ENCODE data around the gene UBXN2A. TPM values are rescaled to one million over a fixed set of nuclear protein-coding genes. Genes with fewer than 3 reads are reported as not detected.

The UBXN2A gene
- total RNA-seq, 1 donor from 2014 or later = 20.0 TPM

DNA sequence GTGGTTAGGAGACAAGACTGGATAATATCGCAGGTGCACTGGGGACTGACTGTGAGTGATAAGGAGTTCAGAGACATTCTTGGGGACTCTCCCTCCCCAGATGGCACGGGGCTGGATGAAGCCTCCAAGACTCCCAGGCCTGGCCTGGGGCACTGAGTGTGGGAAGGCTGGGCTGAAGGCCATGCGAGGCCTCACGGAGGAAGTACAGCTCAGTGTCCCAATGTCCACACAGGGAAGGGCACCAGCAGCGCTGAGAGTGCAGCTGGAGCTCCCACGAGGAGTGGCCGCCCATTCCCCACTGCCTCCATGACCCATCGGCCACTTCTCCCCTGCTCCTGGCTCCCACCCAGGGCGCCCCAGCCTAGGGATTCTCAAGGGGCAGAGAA is 76.1 kb downstream of the UBXN2A start:
- H3K4me3 Mint-ChIP-seq (ENCODE audit: unreplicated experiment) = no peak overlapping the region
- H3K27ac Mint-ChIP-seq (ENCODE audit: unreplicated experiment) = no peak overlapping the region
- no peak for DNase-seq
- TF ChIP-seq, protein P1, sequence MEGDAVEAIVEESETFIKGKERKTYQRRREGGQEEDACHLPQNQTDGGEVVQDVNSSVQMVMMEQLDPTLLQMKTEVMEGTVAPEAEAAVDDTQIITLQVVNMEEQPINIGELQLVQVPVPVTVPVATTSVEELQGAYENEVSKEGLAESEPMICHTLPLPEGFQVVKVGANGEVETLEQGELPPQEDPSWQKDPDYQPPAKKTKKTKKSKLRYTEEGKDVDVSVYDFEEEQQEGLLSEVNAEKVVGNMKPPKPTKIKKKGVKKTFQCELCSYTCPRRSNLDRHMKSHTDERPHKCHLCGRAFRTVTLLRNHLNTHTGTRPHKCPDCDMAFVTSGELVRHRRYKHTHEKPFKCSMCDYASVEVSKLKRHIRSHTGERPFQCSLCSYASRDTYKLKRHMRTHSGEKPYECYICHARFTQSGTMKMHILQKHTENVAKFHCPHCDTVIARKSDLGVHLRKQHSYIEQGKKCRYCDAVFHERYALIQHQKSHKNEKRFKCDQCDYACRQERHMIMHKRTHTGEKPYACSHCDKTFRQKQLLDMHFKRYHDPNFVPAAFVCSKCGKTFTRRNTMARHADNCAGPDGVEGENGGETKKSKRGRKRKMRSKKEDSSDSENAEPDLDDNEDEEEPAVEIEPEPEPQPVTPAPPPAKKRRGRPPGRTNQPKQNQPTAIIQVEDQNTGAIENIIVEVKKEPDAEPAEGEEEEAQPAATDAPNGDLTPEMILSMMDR (IDR thresholded peaks at IDR 0.05; ENCODE audit: partially characterized antibody, unreplicated experiment) = no peak
- no peaks in the 10 kb centered on the region for H3K4me1 Mint-ChIP-seq (ENCODE audit: low read depth, unreplicated experiment)
- H3K36me3 Mint-ChIP-seq (ENCODE audit: unreplicated experiment) = no peaks in the 10 kb centered on the region
- H3K27me3 Mint-ChIP-seq (ENCODE audit: unreplicated experiment) = peaks cover 5% of the 10 kb centered on the region
- peaks cover 8% of the 10 kb centered on the region for H3K9me3 Mint-ChIP-seq (ENCODE audit: unreplicated experiment)

- Mint-ChIP-seq H3K27ac (ENCODE audit: unreplicated experiment) (no peak overlapping the region), H3K9me3 (ENCODE audit: unreplicated experiment) (peaks cover 5% of the 10 kb centered on the region), H3K4me3 (ENCODE audit: unreplicated experiment) (no peak overlapping the region), H3K36me3 (ENCODE audit: unreplicated experiment) (no peaks in the 10 kb centered on the region), H3K4me1 (ENCODE audit: low read depth, unreplicated experiment) (no peaks in the 10 kb centered on the region), H3K27me3 (ENCODE audit: unreplicated experiment) (peaks cover 4% of the 10 kb centered on the region)
- TF ChIP-seq, protein P1 (IDR thresholded peaks at IDR 0.05; ENCODE audit: partially characterized antibody, unreplicated experiment) = no peak
- no peak for DNase-seq
Observed at GRCh38 chr2:24016853-24017703, 76.8 kb downstream of the UBXN2A start.

DNA sequence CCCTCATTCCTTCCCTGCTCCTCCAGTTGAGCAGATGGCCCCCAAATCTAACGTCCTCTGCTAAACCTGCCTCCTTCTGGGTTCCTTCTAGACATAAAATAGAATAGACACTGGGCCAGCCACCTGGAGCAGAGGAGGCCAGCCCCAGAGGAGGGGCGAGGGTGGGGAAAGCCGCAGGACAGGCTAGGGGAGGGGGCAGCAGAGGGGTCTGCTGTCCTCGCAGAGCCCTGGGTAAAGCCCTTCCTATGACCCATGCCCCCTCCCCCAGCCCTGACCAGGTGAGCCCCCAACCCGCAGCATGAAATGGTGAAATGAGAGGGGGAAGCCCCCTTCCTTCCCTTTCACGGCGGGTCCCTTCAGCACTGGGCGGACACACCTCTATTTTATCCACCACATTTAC is 77.4 kb downstream of the UBXN2A start:
- Mint-ChIP-seq H3K36me3 (ENCODE audit: unreplicated experiment) (no peaks in the 10 kb centered on the region), H3K9me3 (ENCODE audit: unreplicated experiment) (no peaks in the 10 kb centered on the region), H3K27me3 (ENCODE audit: unreplicated experiment) (peaks cover 4% of the 10 kb centered on the region), H3K4me3 (ENCODE audit: unreplicated experiment) (no peak overlapping the region), H3K27ac (ENCODE audit: unreplicated experiment) (no peak overlapping the region), H3K4me1 (ENCODE audit: low read depth, unreplicated experiment) (no peaks in the 10 kb centered on the region)
- DNase-seq = no peak
- TF ChIP-seq, protein P1 (IDR thresholded peaks at IDR 0.05; ENCODE audit: partially characterized antibody, unreplicated experiment) = no peak

GRCh38 chr2:24018241-24018640 is 78.0 kb downstream of the UBXN2A start:
- Mint-ChIP-seq H3K4me1 (ENCODE audit: low read depth, unreplicated experiment) (no peaks in the 10 kb centered on the region), H3K4me3 (ENCODE audit: unreplicated experiment) (no peak overlapping the region), H3K9me3 (ENCODE audit: unreplicated experiment) (no peaks in the 10 kb centered on the region), H3K27ac (ENCODE audit: unreplicated experiment) (no peak overlapping the region), H3K36me3 (ENCODE audit: unreplicated experiment) (no peaks in the 10 kb centered on the region), H3K27me3 (ENCODE audit: unreplicated experiment) (peaks cover 8% of the 10 kb centered on the region)
- DNase-seq = no peak
- TF ChIP-seq, protein P1 (IDR thresholded peaks at IDR 0.05; ENCODE audit: partially characterized antibody, unreplicated experiment) = no peak

GRCh38 chr2:24019729-24020128 is 79.5 kb downstream of the UBXN2A start:
- H3K4me1 Mint-ChIP-seq (ENCODE audit: low read depth, unreplicated experiment) = peaks cover 1% of the 10 kb centered on the region

More at GRCh38 chr2:24019729-24020128, 79.5 kb downstream of the UBXN2A start:
- Mint-ChIP-seq H3K27ac (ENCODE audit: unreplicated experiment) (no peak overlapping the region), H3K9me3 (ENCODE audit: unreplicated experiment) (peaks cover 3% of the 10 kb centered on the region), H3K4me3 (ENCODE audit: unreplicated experiment) (no peak overlapping the region), H3K36me3 (ENCODE audit: unreplicated experiment) (peaks cover 6% of the 10 kb centered on the region), H3K27me3 (ENCODE audit: unreplicated experiment) (peaks cover 9% of the 10 kb centered on the region)
- TF ChIP-seq, protein P1 (IDR thresholded peaks at IDR 0.05; ENCODE audit: partially characterized antibody, unreplicated experiment) = no peak
- no peak for DNase-seq
